ENCODE results near the gene BOC. TPM values are rescaled to one million over a fixed set of nuclear protein-coding genes. Genes with fewer than 3 reads are reported as not detected.

BOC gene
- total RNA-seq, 2 experiments from 2014 or later, result not detected

DNA sequence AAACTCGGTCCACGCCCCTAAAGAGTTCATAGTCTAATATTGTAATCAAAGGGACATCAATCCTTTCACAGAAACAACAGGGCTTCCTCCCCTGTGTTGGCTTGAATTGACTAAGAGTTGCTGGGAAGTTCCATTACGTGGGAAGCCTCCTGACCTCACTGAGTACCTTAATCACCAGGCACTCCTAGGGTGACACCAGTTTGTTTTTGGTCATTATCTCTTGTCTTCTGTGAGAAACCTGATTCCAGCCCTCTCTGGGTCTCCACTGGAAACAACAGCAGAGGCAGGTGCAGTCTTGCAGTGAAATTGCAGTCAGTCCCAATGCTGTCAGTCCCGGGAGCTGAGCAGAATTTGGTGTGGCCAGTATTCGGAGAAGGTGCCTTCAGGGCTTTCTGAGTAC is 55.4 kb downstream of the BOC start:
- Mint-ChIP-seq H3K27ac (no peak overlapping the region), H3K9me3 (no peaks in the 10 kb centered on the region), H3K4me1 (no peaks in the 10 kb centered on the region), H3K36me3 (no peaks in the 10 kb centered on the region), H3K4me3 (no peak overlapping the region), H3K27me3 (peaks cover 23% of the 10 kb centered on the region)
- DNase-seq (no peak), ATAC-seq (ENCODE audit: low read depth) (no peak)
- POLR2A ChIA-PET, result no interaction called here

DNA sequence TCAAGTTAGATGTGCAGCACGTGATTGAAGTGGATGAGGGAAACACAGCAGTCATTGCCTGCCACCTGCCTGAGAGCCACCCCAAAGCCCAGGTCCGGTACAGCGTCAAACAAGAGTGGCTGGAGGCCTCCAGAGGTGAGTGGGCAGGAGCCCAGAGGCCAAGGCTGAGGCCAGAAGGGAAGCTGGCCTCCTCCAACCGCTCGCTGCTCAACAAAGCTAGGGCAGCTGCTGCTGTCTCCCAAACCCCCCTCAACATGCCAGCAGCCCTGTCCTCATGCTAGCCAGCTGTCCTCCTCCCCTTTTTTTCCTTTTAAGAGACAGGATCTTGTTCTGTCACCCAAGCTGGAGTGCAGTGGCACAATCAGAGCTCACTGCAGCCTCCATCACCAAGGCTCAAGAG is 57.0 kb downstream of the BOC start:
- Mint-ChIP-seq H3K4me1 (no peaks in the 10 kb centered on the region), H3K36me3 (no peaks in the 10 kb centered on the region), H3K9me3 (no peaks in the 10 kb centered on the region), H3K27ac (no peak overlapping the region), H3K4me3 (no peak overlapping the region), H3K27me3 (peaks cover 19% of the 10 kb centered on the region)
- POLR2A ChIA-PET, result no interaction called here
- no peak for ATAC-seq (ENCODE audit: low read depth)
- DNase-seq, result no peak

DNA sequence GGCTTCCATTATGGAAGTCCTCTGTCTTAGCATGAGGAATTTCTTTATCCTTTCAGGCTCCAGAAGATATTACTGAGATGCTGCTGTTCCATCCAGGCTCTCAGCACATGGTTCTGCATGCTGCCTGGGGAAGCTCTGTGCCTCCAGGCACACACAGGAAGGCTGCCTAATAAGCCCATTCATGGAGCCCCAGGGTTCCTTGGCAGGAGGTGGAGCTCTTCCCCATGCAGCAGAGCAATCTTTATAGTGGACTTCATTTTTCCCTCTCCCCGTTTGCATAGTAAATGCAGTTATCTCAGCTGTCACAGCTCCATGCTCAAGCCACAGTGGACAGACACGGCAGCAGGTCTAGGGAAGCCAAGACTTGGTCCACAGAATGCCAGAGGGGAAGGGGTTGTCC is 57.6 kb downstream of the BOC start:
- H3K36me3 Mint-ChIP-seq, result no peaks in the 10 kb centered on the region
- peaks cover 16% of the 10 kb centered on the region for H3K27me3 Mint-ChIP-seq
- H3K9me3 Mint-ChIP-seq, result no peaks in the 10 kb centered on the region
- no peak overlapping the region for H3K27ac Mint-ChIP-seq
- no peak for ATAC-seq (ENCODE audit: low read depth)
- no peak overlapping the region for H3K4me3 Mint-ChIP-seq
- DNase-seq, result no peak
- no peaks in the 10 kb centered on the region for H3K4me1 Mint-ChIP-seq
- POLR2A ChIA-PET, result no interaction called here

DNA sequence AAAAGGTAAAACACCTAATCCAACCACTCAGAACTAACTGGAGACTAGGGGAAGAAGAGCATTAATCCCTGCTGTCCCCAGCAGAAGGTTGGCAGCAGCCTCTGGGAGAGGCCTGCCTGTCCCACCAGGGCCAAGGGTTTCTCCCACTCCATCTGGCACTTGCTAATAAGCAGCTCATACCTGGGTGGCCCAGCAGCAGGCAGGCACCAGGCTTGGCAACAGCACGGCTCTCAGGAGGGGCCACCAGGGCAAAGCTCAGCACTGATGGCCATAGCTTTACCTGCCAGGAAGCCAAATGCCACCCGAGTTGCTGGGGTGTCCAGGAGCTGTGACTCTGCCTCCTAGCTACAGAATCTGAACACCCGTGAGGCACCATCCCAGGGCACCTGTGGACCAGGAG is 58.3 kb downstream of the BOC start:
- Mint-ChIP-seq H3K36me3 (no peaks in the 10 kb centered on the region), H3K9me3 (no peaks in the 10 kb centered on the region), H3K27me3 (peaks cover 16% of the 10 kb centered on the region), H3K27ac (no peak overlapping the region), H3K4me3 (no peak overlapping the region), H3K4me1 (no peaks in the 10 kb centered on the region)
- no peak for ATAC-seq (ENCODE audit: low read depth)
- no peak for DNase-seq
- POLR2A ChIA-PET, result no interaction called here

- POLR2A ChIA-PET, result no interaction called here
Observed at GRCh38 chr3:113270068-113270467, 58.7 kb downstream of the BOC start.

DNA sequence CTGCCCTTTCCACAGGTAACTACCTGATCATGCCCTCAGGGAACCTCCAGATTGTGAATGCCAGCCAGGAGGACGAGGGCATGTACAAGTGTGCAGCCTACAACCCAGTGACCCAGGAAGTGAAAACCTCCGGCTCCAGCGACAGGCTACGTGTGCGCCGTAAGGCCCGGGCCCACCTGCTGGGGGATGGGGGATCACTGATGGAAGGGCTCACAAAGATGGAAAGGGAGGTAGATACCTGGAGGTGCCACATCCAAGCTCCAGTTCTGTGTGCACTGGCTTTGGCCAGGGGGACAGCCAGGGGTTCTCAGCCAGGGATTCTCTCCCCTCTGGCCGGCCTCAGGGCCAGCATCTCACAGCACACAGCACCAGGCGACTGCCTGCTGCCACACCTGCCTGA is 59.4 kb downstream of the BOC start:
- peaks cover 16% of the 10 kb centered on the region for H3K27me3 Mint-ChIP-seq
- H3K4me1 Mint-ChIP-seq, result no peaks in the 10 kb centered on the region
- DNase-seq (no peak), ATAC-seq (ENCODE audit: low read depth) (no peak)
- H3K9me3 Mint-ChIP-seq, result no peaks in the 10 kb centered on the region
- no peak overlapping the region for H3K27ac Mint-ChIP-seq
- POLR2A ChIA-PET, result no interaction called here
- no peak overlapping the region for H3K4me3 Mint-ChIP-seq
- no peaks in the 10 kb centered on the region for H3K36me3 Mint-ChIP-seq

More at GRCh38 chr3:113270068-113270467, 58.7 kb downstream of the BOC start:
- no peaks in the 10 kb centered on the region for H3K9me3 Mint-ChIP-seq
- H3K27me3 Mint-ChIP-seq, result peaks cover 16% of the 10 kb centered on the region
- H3K36me3 Mint-ChIP-seq, result no peaks in the 10 kb centered on the region
- DNase-seq, result no peak
- no peak overlapping the region for H3K4me3 Mint-ChIP-seq
- no peak overlapping the region for H3K27ac Mint-ChIP-seq
- ATAC-seq (ENCODE audit: low read depth), result no peak
- H3K4me1 Mint-ChIP-seq, result no peaks in the 10 kb centered on the region

- no peak for DNase-seq
- POLR2A ChIA-PET, result no interaction called here
Observed at GRCh38 chr3:113271189-113271588, 59.8 kb downstream of the BOC start.

DNA sequence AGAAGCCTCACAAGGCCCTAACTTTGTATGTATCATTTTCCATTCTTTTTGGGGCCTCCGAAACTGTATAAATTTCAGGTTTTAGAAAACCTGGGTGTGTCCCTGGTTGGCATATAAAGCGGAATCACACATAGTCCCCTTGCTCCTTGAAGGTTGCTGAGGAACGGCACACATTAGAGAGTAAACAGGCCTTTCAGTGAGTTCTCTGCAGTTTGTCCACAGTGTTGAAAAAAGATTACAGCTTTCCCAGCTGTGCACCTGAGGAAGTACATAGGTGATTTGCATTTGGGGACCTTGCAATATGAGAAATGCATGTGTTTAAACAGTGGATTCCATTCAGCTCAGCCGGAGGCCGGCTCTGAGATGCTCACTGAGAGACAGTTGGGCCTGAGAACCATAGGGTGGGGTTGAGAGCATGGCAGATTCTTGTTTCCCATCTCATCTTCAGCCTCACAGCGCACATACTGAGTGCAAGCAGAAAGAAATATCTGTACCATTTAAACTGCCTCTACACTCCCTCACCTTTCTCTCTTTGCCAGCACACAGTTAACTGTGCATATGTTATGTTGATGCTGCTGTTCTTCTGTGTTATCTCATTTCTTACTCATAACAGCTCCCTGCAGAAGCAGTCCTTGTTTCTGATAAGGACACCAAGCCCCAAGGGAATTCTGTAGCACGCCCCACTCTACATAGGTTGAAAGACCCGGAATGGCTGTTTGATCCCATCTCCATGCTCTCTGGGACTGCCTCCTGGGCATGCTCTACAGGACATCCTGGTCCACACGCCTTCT is 60.4 kb downstream of the BOC start:
- Mint-ChIP-seq H3K27ac (no peak overlapping the region), H3K36me3 (no peaks in the 10 kb centered on the region), H3K4me1 (peaks cover 8% of the 10 kb centered on the region), H3K9me3 (no peaks in the 10 kb centered on the region), H3K27me3 (peaks cover 13% of the 10 kb centered on the region), H3K4me3 (no peak overlapping the region)
- DNase-seq (no peak), ATAC-seq (ENCODE audit: low read depth) (no peak)
- POLR2A ChIA-PET, result no interaction called here

More at GRCh38 chr3:113271189-113271588, 59.8 kb downstream of the BOC start:
- Mint-ChIP-seq H3K9me3 (no peaks in the 10 kb centered on the region), H3K27me3 (peaks cover 16% of the 10 kb centered on the region), H3K4me1 (peaks cover 3% of the 10 kb centered on the region), H3K27ac (no peak overlapping the region), H3K36me3 (no peaks in the 10 kb centered on the region), H3K4me3 (no peak overlapping the region)
- no peak for ATAC-seq (ENCODE audit: low read depth)

DNA sequence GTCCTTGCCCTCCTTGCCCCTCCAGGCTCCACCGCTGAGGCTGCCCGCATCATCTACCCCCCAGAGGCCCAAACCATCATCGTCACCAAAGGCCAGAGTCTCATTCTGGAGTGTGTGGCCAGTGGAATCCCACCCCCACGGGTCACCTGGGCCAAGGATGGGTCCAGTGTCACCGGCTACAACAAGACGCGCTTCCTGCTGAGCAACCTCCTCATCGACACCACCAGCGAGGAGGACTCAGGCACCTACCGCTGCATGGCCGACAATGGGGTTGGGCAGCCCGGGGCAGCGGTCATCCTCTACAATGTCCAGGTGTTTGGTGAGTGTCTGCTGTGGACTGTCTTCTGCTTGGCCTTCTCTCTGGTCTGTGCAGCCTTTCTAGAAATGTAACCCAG is 61.0 kb downstream of the BOC start:
- Mint-ChIP-seq H3K4me1 (peaks cover 10% of the 10 kb centered on the region), H3K36me3 (no peaks in the 10 kb centered on the region), H3K27me3 (peaks cover 15% of the 10 kb centered on the region), H3K9me3 (no peaks in the 10 kb centered on the region), H3K4me3 (no peak overlapping the region), H3K27ac (no peak overlapping the region)
- POLR2A ChIA-PET, result no interaction called here
- no peak for ATAC-seq (ENCODE audit: low read depth)
- DNase-seq, result no peak

GRCh38 chr3:113273011-113273410 is 61.7 kb downstream of the BOC start:
- Mint-ChIP-seq H3K27me3 (peaks cover 11% of the 10 kb centered on the region), H3K9me3 (no peaks in the 10 kb centered on the region), H3K27ac (no peak overlapping the region), H3K4me1 (peaks cover 10% of the 10 kb centered on the region), H3K4me3 (no peak overlapping the region), H3K36me3 (no peaks in the 10 kb centered on the region)
- POLR2A ChIA-PET, result no interaction called here
- DNase-seq (no peak), ATAC-seq (ENCODE audit: low read depth) (no peak)

DNA sequence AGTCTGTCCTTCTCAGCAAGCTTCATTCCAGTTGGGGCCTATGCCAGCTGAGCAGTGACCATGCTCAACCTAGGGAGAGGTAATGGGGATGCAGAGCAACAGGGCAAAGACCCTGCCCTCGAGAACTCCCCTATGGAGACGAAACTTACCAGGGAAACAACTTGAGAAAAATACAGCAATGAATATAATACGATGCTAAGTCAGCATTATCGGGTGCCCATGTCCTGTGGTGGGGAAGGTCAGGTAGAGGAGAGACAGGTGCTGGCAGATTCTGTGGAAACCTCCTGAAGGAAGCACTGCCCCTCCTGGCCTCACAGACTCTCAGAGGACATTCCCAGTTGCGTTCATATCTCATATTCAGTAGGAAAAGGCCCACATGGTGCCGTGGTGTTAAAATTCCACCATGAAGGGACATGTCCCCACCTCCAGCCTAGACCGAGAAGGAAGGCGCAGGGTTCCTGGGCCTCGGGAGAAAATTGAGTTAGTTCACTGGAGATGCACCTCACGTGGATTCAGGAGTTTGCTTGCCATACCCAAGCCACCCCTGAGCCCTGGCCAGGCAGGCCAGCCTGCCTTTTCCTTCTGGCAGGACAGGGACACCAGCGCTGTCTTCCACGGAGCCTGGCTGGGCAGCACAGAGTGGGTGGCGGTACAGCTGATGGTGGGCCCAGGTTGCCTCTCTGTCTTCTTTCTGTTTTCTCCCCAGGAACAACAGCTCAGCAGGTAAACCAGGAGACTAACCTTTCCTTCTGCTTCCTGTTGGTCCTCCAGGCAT is 62.4 kb downstream of the BOC start:
- no peak for ATAC-seq (ENCODE audit: low read depth)
- Mint-ChIP-seq H3K4me1 (peaks cover 10% of the 10 kb centered on the region), H3K4me3 (no peak overlapping the region), H3K27ac (no peak overlapping the region), H3K36me3 (no peaks in the 10 kb centered on the region), H3K27me3 (peaks cover 8% of the 10 kb centered on the region), H3K9me3 (no peaks in the 10 kb centered on the region)
- DNase-seq, result no peak
- POLR2A ChIA-PET, result no interaction called here

- DNase-seq (no peak), ATAC-seq (ENCODE audit: low read depth) (no peak)
- POLR2A ChIA-PET, result no interaction called here
- peaks cover 5% of the 10 kb centered on the region for H3K27me3 Mint-ChIP-seq
- H3K4me3 Mint-ChIP-seq, result no peak overlapping the region
- peaks cover 10% of the 10 kb centered on the region for H3K4me1 Mint-ChIP-seq
- H3K36me3 Mint-ChIP-seq, result no peaks in the 10 kb centered on the region
- no peaks in the 10 kb centered on the region for H3K9me3 Mint-ChIP-seq
- H3K27ac Mint-ChIP-seq, result no peak overlapping the region
Observed at GRCh38 chr3:113274425-113275257, 63.3 kb downstream of the BOC start.

GRCh38 chr3:113275258-113275556 is 63.9 kb downstream of the BOC start:
- no peaks in the 10 kb centered on the region for H3K36me3 Mint-ChIP-seq
- peaks cover 10% of the 10 kb centered on the region for H3K4me1 Mint-ChIP-seq
- POLR2A ChIA-PET, result no interaction called here

GRCh38 chr3:113275583-113275928 is 64.2 kb downstream of the BOC start:
- Mint-ChIP-seq H3K4me1 (peaks cover 10% of the 10 kb centered on the region), H3K27me3 (peaks cover 5% of the 10 kb centered on the region), H3K9me3 (no peaks in the 10 kb centered on the region), H3K27ac (no peak overlapping the region), H3K36me3 (no peaks in the 10 kb centered on the region), H3K4me3 (no peak overlapping the region)
- DNase-seq (no peak), ATAC-seq (ENCODE audit: low read depth) (no peak)
- POLR2A ChIA-PET, result no interaction called here

More at GRCh38 chr3:113275258-113275556, 63.9 kb downstream of the BOC start:
- no peak for DNase-seq
- peaks cover 5% of the 10 kb centered on the region for H3K27me3 Mint-ChIP-seq
- no peak overlapping the region for H3K27ac Mint-ChIP-seq
- H3K9me3 Mint-ChIP-seq, result no peaks in the 10 kb centered on the region
- no peak for ATAC-seq (ENCODE audit: low read depth)
- H3K4me3 Mint-ChIP-seq, result no peak overlapping the region

Data from activated naive CD8-positive, alpha-beta T cell treated with anti-CD3 and anti-CD28 coated beads, Interleukin-2, amount 10 ng/mL, durations not matched to agents 7 days and 5 days (primary cell).